ENCODE measurements around the gene WNT3. TPM values are rescaled to one million over a fixed set of nuclear protein-coding genes. Genes with fewer than 3 reads are reported as not detected.

Gene WNT3
- total RNA-seq, 1 donor from 2014 or later, result 2.2 TPM

DNA sequence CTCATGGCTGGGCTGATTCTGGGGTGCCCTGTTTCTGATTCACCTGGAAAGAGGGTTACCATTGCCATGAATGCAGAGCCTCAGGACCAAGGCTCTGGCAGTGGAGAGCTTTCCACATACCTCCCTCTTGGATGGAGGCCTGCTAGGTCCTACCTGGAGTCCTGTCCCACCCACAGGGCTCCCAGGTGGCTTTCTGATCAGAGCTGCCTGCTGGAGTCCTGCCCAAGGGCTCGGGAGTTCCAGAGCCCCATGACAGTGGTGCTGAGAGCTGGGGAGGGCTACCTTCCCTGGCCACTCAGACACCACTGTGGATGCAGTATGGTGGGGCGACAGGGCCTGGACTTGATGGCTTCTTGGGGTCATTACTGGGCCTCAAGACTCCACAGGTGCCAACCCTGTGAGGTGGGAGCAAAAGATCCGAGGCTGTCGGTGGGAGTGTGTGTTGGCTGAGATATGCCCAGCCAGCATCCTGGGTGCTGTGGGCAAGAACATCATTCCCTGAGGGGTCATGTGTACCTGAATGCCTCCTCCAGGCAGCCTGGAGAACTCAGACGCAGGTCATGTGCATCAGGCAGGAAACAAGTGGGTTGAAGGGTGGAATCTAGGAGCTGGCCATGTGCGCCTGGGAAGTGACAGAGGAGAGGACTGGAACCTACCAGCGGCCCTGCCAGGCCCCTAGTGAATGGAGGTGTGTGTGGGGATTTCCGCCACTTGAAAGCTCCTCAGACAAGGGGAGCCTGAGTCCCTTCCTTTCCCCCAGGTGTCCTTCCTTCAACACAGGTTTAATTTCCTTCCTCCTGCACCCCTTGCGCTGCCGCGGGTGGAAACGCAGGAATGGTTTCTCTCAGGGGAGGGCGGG, 2.3 kb upstream of the WNT3 start:
- intact Hi-C loops (cut with DNase I), result no loop called here
- no peak for DNase-seq
- H3K9me3 ChIP-seq, result no peaks in the 10 kb centered on the region
- no peaks in the 10 kb centered on the region for H3K36me3 ChIP-seq
- peaks cover 74% of the 10 kb centered on the region for H3K27me3 ChIP-seq (ENCODE audit: low read depth)
- no peak for ATAC-seq
- no peak overlapping the region for H3K27ac ChIP-seq
- no peak overlapping the region for H3K4me3 ChIP-seq
- TF ChIP-seq, protein P1, sequence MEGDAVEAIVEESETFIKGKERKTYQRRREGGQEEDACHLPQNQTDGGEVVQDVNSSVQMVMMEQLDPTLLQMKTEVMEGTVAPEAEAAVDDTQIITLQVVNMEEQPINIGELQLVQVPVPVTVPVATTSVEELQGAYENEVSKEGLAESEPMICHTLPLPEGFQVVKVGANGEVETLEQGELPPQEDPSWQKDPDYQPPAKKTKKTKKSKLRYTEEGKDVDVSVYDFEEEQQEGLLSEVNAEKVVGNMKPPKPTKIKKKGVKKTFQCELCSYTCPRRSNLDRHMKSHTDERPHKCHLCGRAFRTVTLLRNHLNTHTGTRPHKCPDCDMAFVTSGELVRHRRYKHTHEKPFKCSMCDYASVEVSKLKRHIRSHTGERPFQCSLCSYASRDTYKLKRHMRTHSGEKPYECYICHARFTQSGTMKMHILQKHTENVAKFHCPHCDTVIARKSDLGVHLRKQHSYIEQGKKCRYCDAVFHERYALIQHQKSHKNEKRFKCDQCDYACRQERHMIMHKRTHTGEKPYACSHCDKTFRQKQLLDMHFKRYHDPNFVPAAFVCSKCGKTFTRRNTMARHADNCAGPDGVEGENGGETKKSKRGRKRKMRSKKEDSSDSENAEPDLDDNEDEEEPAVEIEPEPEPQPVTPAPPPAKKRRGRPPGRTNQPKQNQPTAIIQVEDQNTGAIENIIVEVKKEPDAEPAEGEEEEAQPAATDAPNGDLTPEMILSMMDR (IDR thresholded peaks at IDR 0.05), result no peak
- H3K4me1 ChIP-seq, result peaks cover 20% of the 10 kb centered on the region

DNA sequence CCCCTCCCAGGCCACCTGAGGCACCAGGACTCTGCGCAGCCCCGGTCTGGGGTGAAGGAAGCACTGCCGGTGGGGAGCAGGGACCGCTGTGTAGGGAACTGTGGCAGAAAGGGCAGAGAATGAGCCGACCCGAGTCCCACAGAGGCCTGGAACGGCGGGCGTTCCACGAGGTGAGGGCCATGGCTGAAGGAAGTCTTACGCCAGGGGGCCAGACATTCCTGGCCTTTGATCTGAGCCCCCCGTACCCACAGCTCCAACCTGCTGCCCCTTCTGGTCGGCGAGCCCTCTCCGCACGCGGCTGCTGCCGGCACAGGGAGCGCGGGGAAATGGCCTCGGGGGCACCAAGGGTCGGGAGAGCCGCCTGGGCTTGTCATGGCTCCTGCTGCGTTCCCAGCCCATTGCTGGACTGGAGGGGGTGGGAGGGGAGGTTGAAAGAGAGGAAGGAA, 1.4 kb upstream of the WNT3 start:
- peaks cover 81% of the 10 kb centered on the region for H3K27me3 ChIP-seq (ENCODE audit: low read depth)
- ATAC-seq (peak in 1 of 2 donors; percentile 4), DNase-seq (no peak)
- H3K36me3 ChIP-seq, result no peaks in the 10 kb centered on the region
- TF ChIP-seq, protein P1 (IDR thresholded peaks at IDR 0.05), result no peak
- H3K4me3 ChIP-seq, result no peak overlapping the region
- H3K27ac ChIP-seq, result no peak overlapping the region
- intact Hi-C loops (cut with DNase I), result no loop called here
- no peaks in the 10 kb centered on the region for H3K9me3 ChIP-seq
- peaks cover 20% of the 10 kb centered on the region for H3K4me1 ChIP-seq

DNA sequence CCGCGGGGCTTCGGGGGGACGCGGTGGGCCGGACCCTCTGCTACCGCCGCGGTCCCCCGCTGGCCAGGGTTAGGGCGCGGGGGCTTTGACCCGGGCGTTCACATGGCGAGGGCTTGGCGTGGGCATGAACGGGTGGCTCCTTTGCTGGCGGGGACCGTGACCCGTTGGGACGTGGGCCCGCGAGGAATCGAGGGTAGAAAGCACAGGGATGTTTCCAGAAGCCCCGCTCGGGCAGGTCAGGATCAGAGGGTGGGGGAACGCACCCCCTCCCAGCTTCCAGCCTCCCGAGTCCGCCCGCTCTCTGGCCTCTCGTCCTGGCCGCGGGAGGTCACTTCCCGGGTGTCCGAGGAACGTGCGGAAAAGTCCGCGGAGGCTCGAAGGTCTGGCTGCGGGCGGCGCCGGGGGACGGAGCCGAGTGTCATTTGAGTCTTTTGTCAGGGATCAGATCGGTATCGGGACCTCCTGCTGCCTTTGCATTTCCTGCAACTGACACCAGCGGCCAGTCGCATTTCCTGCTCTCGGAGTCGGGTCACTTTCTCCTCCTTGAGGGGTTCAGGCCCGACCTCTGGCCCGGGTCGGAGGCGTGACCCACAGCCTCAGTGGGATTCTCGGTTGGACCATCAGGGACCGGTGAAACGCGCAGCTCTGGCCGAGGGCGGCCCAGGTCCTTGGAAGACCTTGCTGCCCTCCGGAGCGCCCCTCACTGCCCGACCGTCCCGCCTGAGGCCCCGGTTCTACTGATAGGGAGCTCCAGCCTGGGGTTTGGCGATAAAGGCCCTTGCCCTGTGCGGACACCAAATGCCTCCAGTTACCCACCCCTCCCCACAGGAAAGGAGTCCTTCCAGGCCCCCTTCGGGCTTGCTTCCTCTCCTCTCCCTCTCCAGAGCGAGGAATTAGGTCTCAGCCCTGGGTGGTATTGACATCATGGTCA, 702 bp upstream of the WNT3 start:
- H3K4me3 ChIP-seq, result peak overlapping the region; percentile 51
- DNase-seq (peak; percentile 49), ATAC-seq (peak; percentile 7 to 18)
- peaks cover 20% of the 10 kb centered on the region for H3K4me1 ChIP-seq
- peaks cover 88% of the 10 kb centered on the region for H3K27me3 ChIP-seq (ENCODE audit: low read depth)
- no peaks in the 10 kb centered on the region for H3K36me3 ChIP-seq
- TF ChIP-seq, protein P1 (IDR thresholded peaks at IDR 0.05), result no peak
- intact Hi-C loops (cut with DNase I), result no loop called here
- H3K27ac ChIP-seq, result no peak overlapping the region
- H3K9me3 ChIP-seq, result no peaks in the 10 kb centered on the region

DNA sequence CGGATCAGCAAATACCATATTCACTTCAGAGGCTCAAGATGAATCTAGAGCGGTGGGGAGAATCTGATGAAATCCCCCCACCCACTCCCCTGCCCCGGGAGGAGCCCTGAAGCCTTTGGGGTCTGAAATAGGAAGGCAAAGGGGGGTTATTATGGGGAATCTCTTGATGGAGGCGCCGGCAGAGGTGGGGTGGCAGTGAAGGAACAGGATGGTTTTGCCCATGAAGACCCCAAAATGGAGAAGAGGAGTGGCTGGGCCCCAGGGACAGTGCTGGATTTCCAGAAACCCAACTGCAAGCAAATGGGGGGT, 637 bp downstream of the WNT3 start:
- intact Hi-C loops (cut with DNase I), result no loop called here
- H3K27me3 ChIP-seq (ENCODE audit: low read depth), result peaks cover 85% of the 10 kb centered on the region
- DNase-seq, result no peak
- H3K36me3 ChIP-seq, result no peaks in the 10 kb centered on the region
- H3K4me1 ChIP-seq, result peaks cover 20% of the 10 kb centered on the region
- no peak overlapping the region for H3K27ac ChIP-seq
- no peak for ATAC-seq
- no peaks in the 10 kb centered on the region for H3K9me3 ChIP-seq
- TF ChIP-seq, protein P1 (IDR thresholded peaks at IDR 0.05), result no peak
- H3K4me3 ChIP-seq, result no peak overlapping the region

DNA sequence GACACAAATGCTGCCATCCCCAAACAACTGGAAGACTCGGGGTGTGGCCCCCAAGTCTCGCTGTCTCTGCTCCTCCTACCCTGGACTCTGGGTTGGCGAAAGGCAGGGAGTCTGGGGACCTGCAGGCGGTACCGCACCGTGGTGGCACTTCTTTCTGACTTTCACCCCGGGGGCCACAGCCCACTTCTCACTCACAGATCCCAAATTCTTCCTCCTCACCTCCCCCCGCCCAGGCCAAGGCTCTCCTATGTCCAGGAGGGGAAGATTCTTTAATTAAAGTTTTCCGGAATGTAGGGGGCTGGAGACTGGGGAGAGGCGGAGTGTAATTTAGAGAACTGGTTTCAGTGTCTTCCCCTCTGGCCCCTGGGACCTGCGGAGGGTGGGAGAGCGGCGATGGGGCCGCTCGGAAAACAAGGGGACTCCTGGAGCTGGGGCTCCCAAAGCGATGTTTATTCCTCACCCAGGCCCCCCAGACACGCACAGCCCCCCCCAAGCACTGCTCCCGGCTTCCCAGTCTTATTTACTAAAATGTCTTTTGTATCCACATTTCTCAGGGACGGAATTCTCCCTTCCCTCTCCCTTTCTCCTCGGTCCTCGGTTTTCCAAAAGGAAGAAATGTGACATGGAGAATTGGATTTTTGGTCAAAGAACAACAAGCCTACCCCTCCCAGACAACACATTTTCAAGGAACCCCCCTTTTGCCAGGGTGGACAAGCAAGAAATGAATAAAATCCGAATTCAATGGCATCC, 1.2 kb downstream of the WNT3 start:
- H3K27ac ChIP-seq, result no peak overlapping the region
- no peaks in the 10 kb centered on the region for H3K9me3 ChIP-seq
- H3K27me3 ChIP-seq (ENCODE audit: low read depth), result peaks cover 80% of the 10 kb centered on the region
- H3K4me1 ChIP-seq, result peaks cover 20% of the 10 kb centered on the region
- no peak for DNase-seq
- no peak overlapping the region for H3K4me3 ChIP-seq
- intact Hi-C loops (cut with DNase I), result no loop called here
- TF ChIP-seq, protein P1 (IDR thresholded peaks at IDR 0.05), result no peak
- H3K36me3 ChIP-seq, result no peaks in the 10 kb centered on the region
- no peak for ATAC-seq

Measured in lower lobe of right lung (tissue), 2 donors.